ENCODE results near the gene C6orf89. TPM values are rescaled to one million over a fixed set of nuclear protein-coding genes. Genes with fewer than 3 reads are reported as not detected.

The C6orf89 gene
- total and polyA plus RNA-seq, 2 of the 13 experiments (the other 11 are each of a cell fraction or from before 2014, with no cell fraction given) = 22.1 to 32.2 TPM

- peak; percentile 68 for TF ChIP-seq FOXP4 (CRISPR knock-in tag; IDR thresholded peaks at IDR 0.05)
- peak; percentile 92 for TF ChIP-seq SRY (CRISPR knock-in tag; IDR thresholded peaks at IDR 0.05)
- peak in 1 of 2 experiments; percentile 39; a peak in 1 of 4 replicates for TF ChIP-seq ATF4 (CRISPR knock-in tag; IDR thresholded peaks at IDR 0.05)
- no peak for TF ChIP-seq GTF2F1 (IDR thresholded peaks at IDR 0.05; ENCODE audit: low read length)
- TF ChIP-seq LRRFIP1 (CRISPR knock-in tag; conservative IDR thresholded peaks at IDR 0.05) = no peak
- peak; percentile 78; the same call in 1 of the 2 replicates for TF ChIP-seq ZNF12 (CRISPR knock-in tag; IDR thresholded peaks at IDR 0.05)
- no peak for TF ChIP-seq PAF1 (CRISPR knock-in tag; IDR thresholded peaks at IDR 0.05)
- no peak; the same call in 1 of the 2 replicates for TF ChIP-seq ZNF749 (CRISPR knock-in tag; IDR thresholded peaks at IDR 0.05; ENCODE audit: borderline replicate concordance)
- TF ChIP-seq LCORL (IDR thresholded peaks at IDR 0.05) = peak; percentile 13; the same call in 1 of the 2 replicates
- peak; percentile 94 for TF ChIP-seq LCORL (CRISPR knock-in tag; IDR thresholded peaks at IDR 0.05)
- TF ChIP-seq RCOR2 (CRISPR knock-in tag; IDR thresholded peaks at IDR 0.05) = 0 out of 2 replicates have a peak, but pooled peaks have one; percentile 38
- peak; percentile 97 for TF ChIP-seq ETV5 (CRISPR knock-in tag; IDR thresholded peaks at IDR 0.05; ENCODE audit: borderline replicate concordance)
- peak; percentile 36; the same call in 1 of the 2 replicates for TF ChIP-seq CREB1 (IDR thresholded peaks at IDR 0.05)
- peak; percentile 90 for TF ChIP-seq CREB1 (CRISPR knock-in tag; IDR thresholded peaks at IDR 0.05)
- TF ChIP-seq YEATS2 (CRISPR knock-in tag; IDR thresholded peaks at IDR 0.05; ENCODE audit: borderline replicate concordance) = peak; percentile 100
- TF ChIP-seq ZNF34 (CRISPR knock-in tag; IDR thresholded peaks at IDR 0.05; ENCODE audit: borderline replicate concordance) = peak; percentile 81; the same call in 1 of the 2 replicates
- peak; percentile 77; the same call in 1 of the 2 replicates for TF ChIP-seq SOX5 (CRISPR knock-in tag; IDR thresholded peaks at IDR 0.05; ENCODE audit: borderline replicate concordance)
- peak; percentile 94; the same call in 1 of the 2 replicates for TF ChIP-seq NFKB2 (CRISPR knock-in tag; IDR thresholded peaks at IDR 0.05; ENCODE audit: borderline replicate concordance)
- TF ChIP-seq AHR (CRISPR knock-in tag; IDR thresholded peaks at IDR 0.05) = peak; percentile 85
- TF ChIP-seq ZFP90 (CRISPR knock-in tag; IDR thresholded peaks at IDR 0.05; ENCODE audit: borderline replicate concordance) = peak; percentile 90; the same call in 1 of the 2 replicates
- TF ChIP-seq ATRX (CRISPR knock-in tag; IDR thresholded peaks at IDR 0.05; ENCODE audit: borderline replicate concordance) = no peak
- TF ChIP-seq ZNF264 (CRISPR knock-in tag; IDR thresholded peaks at IDR 0.05) = 0 out of 2 replicates have a peak, but pooled peaks have one; percentile 54
- TF ChIP-seq MBNL3 (CRISPR knock-in tag; conservative IDR thresholded peaks at IDR 0.05) = no peak
- no peak for TF ChIP-seq NR3C1 (CRISPR knock-in tag; IDR thresholded peaks at IDR 0.05)
- peak; percentile 95 for TF ChIP-seq GATAD1 (CRISPR knock-in tag; IDR thresholded peaks at IDR 0.05)
Measured at GRCh38 chr6:36885461-36886401, at the start of gene C6orf89 (continued).

All from HepG2 (cell line).